ENCODE data around the gene STMN1. TPM values are rescaled to one million over a fixed set of nuclear protein-coding genes. Genes with fewer than 3 reads are reported as not detected.

Gene STMN1
- total and polyA plus RNA-seq, 9 of the 15 experiments (the other 6 are each of a cell fraction or from before 2014, with no cell fraction given): 269 to 2,153 (median 595) TPM

- TF ChIP-seq AFF1 (IDR thresholded peaks at IDR 0.05; ENCODE audit: low read depth in 1 of 2, partially characterized antibody in 2 of 2) (peak; percentile 55 to 69), HDGF (IDR thresholded peaks at IDR 0.05) (peak; percentile 86), ZNF143 (CRISPR knock-in tag; IDR thresholded peaks at IDR 0.05) (no peak), SIX5 (IDR thresholded peaks at IDR 0.05; ENCODE audit: borderline replicate concordance in 1 of 2, insufficient read depth in 1 of 2, low read depth in 1 of 2, low read length in 2 of 2) (no peak), SMC3 (conservative IDR thresholded peaks at IDR 0.05; ENCODE audit: insufficient read depth, low read depth, low read length) (no peak), MTF1 (CRISPR knock-in tag; IDR thresholded peaks at IDR 0.05; ENCODE audit: borderline replicate concordance) (no peak), E2F1 (CRISPR knock-in tag; IDR thresholded peaks at IDR 0.05) (no peak), FOXA3 (CRISPR knock-in tag; conservative IDR thresholded peaks at IDR 0.05 in 1 of 2, IDR thresholded peaks at IDR 0.05 in 1 of 2) (no peak), RBM17 (IDR thresholded peaks at IDR 0.05; ENCODE audit: borderline replicate concordance, low read depth, low read length) (no peak), ETS1 (conservative IDR thresholded peaks at IDR 0.05; ENCODE audit: control insufficient read depth, low read depth, low read length) (no peak), ZNF507 (tag; conservative IDR thresholded peaks at IDR 0.05) (no peak), SUPT5H (IDR thresholded peaks at IDR 0.05) (no peak), RAD51 (IDR thresholded peaks at IDR 0.05; ENCODE audit: borderline replicate concordance, low read depth) (no peak), CREB5 (CRISPR knock-in tag; IDR thresholded peaks at IDR 0.05) (no peak), PHB2 (IDR thresholded peaks at IDR 0.05; ENCODE audit: low read depth) (peak; percentile 66; the same call in 1 of the 2 replicates)
Observed at GRCh38 chr1:25861316-25862286, 44.6 kb downstream of the STMN1 start (continued).
